GM21515 (cell line): Measurements from ENCODE around the gene KIAA0825.

Experiments
- ATAC-seq: cut with Tn5 transposase; IDR thresholded peaks from one replicate; pipeline ENCODE4 v1.9.1; 2021; ENCODE audit not compliant: unreplicated experiment

KIAA0825 gene

DNA sequence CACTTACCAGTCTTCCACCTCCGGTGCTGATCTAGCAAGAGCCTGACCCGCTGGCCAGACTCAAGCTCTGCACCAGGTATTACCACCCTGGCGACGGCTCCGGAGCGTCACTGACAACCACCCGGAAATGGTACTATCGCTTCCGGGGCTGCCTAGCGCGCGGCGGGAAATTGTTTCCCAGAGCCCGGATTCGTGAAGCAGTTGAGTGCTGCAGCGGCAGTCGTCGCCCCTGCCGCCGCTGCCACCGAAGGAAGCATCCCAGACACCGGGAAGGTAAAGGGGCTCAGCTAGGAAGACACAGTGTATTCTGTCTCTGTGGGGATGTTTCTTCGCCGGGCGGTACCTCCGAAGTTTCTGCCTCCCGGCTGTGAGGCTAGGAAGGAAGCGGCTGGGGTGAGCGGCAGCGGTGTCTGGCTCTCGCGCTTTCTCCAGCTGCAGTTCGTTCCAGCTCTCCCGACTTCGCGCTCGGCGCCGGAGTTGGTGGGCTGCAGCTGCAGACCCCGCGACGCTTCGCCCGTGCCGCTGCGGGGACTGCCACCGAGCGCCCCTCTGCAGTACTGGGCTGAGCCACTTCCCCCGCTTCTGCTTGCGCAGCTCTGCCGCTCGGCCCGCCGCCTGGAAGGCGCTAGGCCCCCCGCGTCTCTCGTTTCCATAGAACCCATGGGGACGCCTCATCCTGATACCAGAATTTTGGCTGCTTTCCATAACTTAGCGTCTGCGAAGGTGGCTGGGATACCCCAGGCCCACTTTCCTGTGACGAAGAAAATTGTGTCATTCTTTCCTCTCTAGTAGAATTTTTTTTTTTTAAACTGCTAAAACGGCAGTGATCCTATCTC lies at the start of gene KIAA0825, which contains the start of gene SLF1:
TSS of gene KIAA0825 (minus strand) at position 112 of the 836 bp plus-strand sequence. CDS start 81,478 bp downstream, outside the sequence.
TSS of gene SLF1 (plus strand) at position 177 of the 836 bp plus-strand sequence. CDS start 10,142 bp downstream, outside the sequence.
- ATAC-seq: peak; percentile 98

DNA sequence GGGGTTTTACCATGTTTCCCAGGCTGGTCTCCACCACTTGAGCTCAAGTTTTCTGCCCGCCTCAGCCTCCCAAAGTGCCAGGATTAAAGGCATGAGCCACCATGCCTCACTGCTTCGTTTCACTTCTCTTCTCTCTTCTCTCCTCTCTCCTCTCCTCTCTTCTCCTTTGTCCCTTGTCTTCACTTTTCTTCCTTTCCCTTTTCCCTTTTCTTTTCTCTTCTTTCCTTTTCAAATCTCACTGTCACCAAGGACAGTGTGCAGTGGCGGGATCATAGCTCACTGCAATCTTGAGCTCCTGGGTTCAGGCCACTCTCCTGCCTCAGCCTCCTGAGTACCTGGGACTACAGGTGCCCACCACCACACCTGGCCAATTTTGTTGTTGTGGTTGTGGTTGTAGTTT lies 49.5 kb upstream of the KIAA0825 start:
- ATAC-seq: no peak

DNA sequence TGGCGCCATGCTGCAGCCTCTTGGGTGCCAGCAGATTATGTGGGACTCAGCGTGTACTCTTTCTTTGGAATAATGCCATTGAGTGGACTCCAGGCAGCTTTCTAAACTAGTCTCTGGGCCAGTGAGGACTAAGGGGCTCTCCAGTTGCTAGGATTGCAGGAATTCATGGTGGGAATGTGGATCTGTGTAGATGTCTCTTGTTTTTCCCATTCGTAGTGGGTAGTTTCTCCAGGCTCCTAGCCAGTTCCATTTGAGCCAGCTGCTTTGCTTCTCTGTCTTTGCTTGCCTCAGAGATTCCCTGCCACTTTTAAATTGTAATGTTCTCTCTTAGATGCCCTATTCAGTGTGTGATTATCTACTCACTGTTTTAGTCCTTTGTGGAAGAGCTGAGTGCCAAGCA lies 42.7 kb upstream of the KIAA0825 start:
- no peak for ATAC-seq

DNA sequence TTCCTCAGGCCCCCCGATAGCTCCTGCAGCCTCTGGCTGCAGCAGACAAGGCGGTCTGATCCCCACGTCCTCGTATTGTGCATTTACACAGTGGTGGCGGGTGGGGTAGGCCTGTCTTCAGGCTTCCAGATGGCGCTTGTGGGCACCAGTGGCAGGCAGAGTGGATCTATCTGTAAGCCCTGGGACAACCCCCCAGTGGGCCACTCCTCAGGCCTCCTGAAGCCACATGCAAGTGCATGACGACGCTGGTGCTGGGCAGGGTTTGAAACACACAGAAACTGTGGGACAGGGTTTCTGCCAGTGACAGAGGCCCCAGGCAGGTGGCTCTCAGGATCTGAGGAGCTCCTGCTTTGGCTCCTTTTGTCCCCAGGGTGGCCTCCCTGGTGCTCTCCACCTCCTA lies 42.1 kb upstream of the KIAA0825 start:
- ATAC-seq: no peak

GRCh38 chr5:94658272-94658671 lies 39.9 kb upstream of the KIAA0825 start:
- ATAC-seq: no peak

DNA sequence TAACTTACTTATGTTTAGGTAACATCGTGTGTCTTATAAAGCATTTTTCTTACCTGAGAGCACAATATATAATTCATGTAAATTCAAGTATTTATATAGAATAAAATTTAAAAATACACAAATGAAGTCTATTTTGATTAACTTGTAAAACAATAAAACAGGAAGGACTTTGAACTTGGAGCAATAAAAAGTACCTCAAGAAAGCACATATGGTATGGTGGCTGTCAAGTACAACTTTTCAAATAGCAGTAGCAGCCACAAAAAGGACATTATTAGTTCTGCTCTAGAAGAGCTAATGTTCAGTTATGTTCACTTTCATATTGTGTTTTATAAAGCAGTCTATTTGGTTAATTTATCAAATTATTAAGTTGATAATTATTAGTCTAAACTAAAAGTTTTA lies 31.5 kb upstream of the KIAA0825 start:
- no peak for ATAC-seq

DNA sequence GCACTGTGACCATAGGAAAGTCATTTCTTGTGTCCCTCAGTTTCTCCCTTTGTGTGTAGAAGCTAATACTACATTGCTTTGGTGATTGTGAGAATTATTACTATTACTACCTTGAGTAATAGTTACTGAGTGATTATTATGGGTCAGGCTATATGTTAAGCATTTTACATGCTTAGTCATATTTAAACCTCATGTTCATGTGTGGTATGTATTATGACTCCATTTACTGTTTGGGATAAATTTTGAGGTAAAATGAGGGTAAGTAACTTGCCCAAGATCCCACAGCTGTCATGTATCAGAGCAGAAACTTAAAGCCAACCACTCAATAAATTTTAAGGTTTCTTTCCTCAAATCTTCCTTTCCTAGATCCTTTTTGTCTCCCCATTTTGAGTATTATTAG lies 28.4 kb upstream of the KIAA0825 start:
- ATAC-seq: no peak

DNA sequence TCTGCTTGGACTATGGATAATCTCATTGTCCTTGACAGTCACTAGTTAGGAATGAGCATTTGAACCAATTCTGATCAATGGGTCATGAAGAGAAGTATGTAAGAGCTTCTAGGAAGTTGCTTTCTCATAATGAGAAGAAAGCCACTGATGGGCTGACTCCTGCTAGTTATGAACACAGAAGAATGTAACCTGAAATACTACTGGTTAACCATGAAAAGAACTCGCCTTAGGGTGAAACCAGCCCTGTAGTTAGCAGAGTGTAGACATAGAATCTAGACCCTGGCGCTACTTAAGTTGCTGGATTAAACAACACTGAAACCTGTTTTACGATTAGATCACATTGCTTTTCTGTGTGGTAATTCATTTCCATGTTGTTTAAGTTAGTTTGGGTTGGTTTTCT lies 26.6 kb upstream of the KIAA0825 start:
- ATAC-seq: no peak

DNA sequence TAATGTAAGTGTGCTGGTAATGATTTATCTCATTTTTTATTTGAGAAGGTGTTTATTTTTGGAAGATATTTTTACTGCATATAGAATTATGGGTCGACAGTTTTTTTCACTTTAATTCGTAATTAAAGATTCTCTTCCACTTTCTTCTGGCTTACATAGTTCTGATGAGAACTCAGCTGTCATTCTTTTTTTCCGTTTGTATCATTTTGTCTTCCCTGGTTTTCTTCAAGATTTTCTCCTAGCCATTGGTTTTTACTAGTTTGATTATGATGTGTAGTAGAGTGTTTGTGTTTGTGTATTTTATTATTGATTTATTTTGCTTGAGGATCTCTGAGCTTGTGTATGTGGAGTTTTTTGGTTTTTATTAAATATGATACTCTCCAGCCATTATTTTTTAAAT lies 21.8 kb upstream of the KIAA0825 start:
- ATAC-seq: no peak

DNA sequence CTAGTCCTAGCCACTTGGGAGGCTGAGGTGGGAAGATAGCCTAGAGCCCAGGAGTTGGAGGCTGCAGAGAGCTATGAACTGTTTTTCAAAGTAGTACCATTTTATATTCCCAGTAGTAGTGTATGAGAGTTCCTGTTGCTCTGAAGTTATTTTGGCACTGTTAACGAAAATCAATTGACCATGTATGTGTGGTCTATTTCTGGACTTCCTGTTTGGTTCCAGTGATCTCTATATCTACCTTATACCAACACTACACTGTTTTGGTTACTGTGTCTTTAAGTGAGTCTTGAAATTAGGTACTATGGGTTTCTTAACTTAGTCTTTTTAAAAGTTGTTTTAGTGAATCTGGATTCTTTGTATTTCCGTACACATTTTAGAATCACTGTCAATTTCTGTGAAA lies 13.6 kb upstream of the KIAA0825 start:
- ATAC-seq: peak; percentile 97

- no peak for ATAC-seq
Measured at GRCh38 chr5:94627191-94627590, 8.8 kb upstream of the KIAA0825 start.

DNA sequence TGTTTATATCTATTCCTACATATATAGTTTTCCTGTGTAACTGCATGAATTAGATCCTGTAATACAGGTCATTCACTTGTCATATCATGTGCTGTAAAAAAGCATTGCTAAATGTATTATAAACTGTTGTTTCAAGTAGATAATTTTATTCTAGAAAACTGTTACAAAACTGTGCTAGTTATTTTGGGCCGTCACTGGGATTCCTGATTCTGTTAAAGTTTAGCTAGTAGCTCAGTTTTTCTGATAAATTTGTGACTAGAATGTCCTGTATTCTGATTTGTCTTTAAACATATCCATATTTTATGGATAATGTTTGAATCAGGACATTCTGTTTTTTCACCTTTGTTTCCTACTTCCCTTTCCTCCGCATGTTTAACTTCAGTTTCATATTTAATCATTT lies 5.5 kb upstream of the KIAA0825 start:
- ATAC-seq: no peak

DNA sequence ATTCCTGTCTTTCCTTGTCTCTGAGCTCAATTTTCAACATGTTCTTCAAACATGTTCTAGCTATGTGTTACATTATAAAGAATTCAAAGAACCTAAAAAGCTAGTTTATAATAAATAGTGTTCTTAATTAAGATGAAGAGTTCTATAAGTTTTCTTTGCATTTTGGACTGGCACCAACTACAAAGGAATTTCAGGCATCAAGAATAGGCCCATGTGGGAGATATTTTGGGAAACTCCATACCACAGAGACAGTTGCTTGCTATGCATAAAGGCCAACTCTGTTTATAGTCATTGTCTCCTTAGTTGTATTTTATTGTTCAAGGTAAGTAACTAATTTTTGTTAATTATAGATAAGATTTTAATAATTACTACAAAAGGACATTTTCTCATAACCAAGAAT lies 4.6 kb upstream of the KIAA0825 start:
- no peak for ATAC-seq

DNA sequence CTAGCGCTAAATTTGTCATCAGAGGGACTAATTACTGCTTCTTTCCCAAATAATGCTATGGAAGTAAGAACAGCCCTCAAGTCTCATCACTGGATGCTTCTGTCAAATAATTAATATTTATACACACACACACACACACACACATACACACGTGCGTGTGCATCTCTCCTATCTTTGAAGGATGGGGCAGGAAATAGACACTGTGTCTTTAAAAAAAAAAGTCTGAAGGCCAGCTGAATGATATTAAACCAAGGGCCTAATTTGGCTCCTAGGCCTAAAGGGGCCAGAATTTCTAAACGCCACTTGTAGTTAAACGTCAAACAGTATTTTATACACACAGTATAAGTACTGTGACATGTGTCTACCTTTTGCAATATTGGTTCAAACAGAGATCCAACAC lies 3.4 kb upstream of the KIAA0825 start:
- ATAC-seq: no peak

GRCh38 chr5:94620256-94620655 lies 1.9 kb upstream of the KIAA0825 start:
- ATAC-seq: no peak

DNA sequence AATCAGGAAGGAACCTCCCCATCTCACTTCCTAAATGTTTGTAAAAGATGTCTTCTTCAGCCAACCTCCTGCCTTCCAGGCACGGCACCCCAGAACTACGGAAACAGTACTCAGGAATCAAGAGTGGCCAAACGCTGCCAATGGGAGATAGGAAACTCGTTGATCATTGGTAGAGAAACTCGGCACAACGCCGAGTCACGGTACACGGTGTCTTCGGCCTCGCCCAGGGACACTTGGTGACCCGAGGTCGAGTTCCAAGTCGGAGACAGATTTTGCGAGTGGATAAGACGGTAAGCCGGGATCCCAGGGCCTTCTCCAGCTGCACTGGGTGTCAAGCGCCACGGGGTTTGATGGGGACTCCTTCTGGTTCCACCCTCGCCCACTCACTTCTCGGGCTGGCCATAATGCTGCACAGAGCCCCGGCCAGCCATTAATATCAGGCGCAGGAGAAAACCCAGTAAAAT lies 343 bp downstream of the KIAA0825 start:
- peak; percentile 33 for ATAC-seq

DNA sequence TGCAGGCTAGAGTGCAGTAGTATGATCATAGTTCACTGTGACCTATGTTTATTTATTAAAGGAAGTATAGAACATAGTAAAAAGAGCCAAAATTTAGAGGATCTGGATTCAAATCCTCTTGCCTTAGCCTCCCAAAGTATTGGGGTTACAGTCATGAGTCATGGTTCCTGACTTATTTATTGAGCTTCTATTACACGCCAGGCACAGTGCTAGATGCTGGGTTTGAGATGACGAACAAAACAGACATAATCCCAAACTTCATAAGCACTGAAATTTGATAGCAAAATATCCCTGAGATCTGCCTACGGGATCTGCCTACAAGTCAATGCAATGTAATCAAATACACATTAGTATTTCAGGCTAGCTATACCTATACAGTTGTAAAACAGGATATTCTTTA lies 2.5 kb downstream of the KIAA0825 start:
- ATAC-seq: no peak

DNA sequence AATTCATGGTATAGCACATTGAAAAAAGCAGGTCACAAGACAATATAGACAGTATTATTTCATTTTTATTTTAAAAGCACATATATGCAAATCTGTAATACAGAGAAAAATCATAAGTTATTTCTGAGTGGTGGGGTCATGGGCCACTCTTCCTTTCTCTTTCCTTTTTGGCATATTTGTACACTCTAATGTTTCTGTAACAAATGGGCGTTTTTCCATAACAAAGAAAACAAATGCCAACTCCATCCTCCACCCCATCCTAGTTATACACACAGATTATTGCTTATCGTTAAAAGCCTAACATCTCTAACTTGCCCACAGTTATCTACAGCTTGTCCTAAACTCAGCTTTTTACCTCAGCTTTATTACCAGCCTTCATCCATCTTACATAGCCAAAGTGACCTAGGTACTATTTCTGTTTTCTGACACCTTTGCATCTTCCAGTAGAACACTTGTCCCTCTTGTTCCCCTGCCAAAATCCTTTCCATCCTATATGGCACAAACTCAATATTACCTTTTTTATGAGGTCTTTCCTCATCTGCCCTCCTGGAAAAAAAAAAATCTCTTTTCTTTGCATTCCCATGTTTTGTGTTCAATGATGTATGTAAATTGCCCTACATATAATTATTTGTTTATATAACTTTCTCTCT lies 4.1 kb downstream of the KIAA0825 start:
- no peak for ATAC-seq

DNA sequence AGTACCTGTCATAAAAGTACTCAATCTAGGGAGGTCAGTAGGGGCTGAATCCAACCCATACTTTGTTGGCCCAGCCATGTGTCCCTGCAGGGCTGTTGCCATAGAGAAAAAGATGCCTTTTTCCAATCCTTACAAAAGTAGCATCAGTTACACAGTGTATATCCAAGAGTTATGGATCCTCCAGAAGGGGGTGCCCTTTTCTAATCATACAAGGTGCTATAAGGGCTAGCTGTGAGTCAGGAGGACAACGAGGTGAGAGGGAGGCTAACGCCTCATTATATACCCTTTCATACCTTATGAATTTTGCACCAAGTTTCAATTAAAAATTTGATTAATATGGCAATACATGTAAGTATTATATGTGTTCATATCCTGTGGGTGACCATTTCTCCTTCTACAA lies 4.8 kb downstream of the KIAA0825 start:
- no peak for ATAC-seq

DNA sequence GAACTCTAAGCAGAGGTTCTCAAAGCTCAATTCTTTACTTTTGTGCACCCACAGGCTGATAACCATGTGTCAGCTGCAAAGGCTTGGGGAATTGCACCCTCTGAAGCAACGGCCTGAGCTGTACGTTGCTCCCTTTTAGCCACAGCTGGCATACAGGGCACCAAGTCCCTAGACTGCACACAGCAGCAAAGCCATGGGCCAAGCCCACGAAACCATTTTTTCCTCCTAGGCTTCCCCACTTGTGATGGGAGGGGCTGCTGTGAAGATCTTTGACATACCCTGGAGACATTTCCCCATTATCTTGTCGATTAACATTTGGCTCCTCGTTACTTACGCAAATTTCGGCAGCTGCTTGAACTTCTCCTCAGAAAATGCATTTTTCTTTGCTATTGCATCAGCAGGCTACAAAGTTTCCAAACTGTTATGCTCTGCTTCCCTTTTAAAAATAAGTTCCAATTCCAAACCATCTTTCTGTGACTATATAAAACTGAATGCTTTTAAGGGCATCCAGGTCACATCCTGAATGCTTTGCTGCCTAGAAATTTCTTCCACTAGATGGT lies 23.0 kb downstream of the KIAA0825 start:
- no peak for ATAC-seq

DNA sequence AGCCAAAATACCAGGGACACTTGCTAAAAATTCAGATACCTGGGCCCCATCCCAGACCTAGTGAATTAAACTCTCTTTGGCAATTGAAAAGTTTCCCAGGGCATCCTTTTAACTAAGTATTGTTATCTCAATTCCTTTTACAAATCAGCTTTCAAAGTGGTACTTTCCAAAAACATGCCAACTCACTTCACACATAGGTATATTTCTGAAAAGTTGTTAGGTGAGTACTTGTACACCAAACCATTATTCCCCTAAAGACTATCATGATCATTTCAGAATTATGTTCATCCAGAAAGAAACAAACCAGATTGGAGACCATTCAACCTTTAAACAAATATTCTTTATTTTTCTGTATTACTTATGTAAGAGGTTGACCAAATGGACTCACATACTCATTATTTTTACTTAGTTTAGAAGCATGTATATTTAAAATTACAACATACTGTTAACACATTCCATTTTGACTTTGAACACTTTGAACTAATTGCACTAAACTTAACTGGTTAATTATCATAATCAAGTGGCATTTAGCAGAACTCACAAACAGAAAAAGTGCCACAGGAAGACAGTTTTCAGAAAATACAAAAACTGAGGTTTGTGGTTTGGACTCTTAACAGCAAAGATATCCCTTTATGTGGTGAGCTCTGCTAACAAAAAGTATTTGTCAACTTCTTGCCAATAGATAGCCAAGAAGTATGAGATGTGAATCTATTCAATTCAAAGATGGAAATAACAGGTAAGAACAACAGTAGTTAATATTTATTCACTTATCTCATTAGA lies 40.7 kb downstream of the KIAA0825 start:
- peak; percentile 90 for ATAC-seq
